Endodermal cell (in vitro differentiated cells): Measurements from ENCODE around the gene STAC2. TPM values are rescaled to one million over a fixed set of nuclear protein-coding genes. Genes with fewer than 3 reads are reported as not detected.

ENCODE experiments used
- DNase-seq: peaks from one replicate; pipeline ENCODE4 v3.0.0-alpha.2; 2017
- H3K27ac ChIP-seq: 2 replicates; pipeline ENCODE4 v1.5.1; 2013; ENCODE audit warnings: mild to moderate bottlenecking, low read depth, low read length, moderate library complexity
- H3K27me3 ChIP-seq: 2 replicates; pipeline ENCODE4 v1.6.1; 2013; ENCODE audit warnings: mild to moderate bottlenecking, low read length, moderate library complexity; ENCODE audit not compliant: insufficient read depth, control insufficient read depth, poor library complexity, severe bottlenecking
- H3K36me3 ChIP-seq: 2 replicates; pipeline ENCODE4 v1.7.0; 2013; ENCODE audit warnings: mild to moderate bottlenecking, low read length, moderate library complexity; ENCODE audit not compliant: control insufficient read depth, insufficient read depth
- H3K4me1 ChIP-seq: one replicate; pipeline ENCODE4 v1.7.0; 2013; ENCODE audit warnings: low read length; ENCODE audit not compliant: control insufficient read depth, insufficient read depth
- H3K4me3 ChIP-seq: 2 replicates; pipeline ENCODE4 v1.5.1; 2013; ENCODE audit warnings: mild to moderate bottlenecking, low read length, moderate library complexity
- H3K9ac ChIP-seq: 2 replicates; pipeline ENCODE4 v1.6.1; 2013; ENCODE audit warnings: mild to moderate bottlenecking, low read length, moderate library complexity; ENCODE audit not compliant: poor library complexity, severe bottlenecking; ENCODE audit errors: extremely low read depth
- H3K9me3 ChIP-seq: 2 replicates; pipeline ENCODE4 v1.6.1; 2013; ENCODE audit warnings: mild to moderate bottlenecking, low read length, moderate library complexity; ENCODE audit not compliant: control insufficient read depth
- H3K27ac Mint-ChIP-seq: 2 replicates; pipeline ENCODE4 v1.8.0; 2020; ENCODE audit warnings: mixed read lengths
- H3K27me3 Mint-ChIP-seq: 2 replicates; pipeline ENCODE4 v1.8.0; 2021; ENCODE audit warnings: mild to moderate bottlenecking, mixed read lengths; ENCODE audit not compliant: insufficient read depth
- H3K36me3 Mint-ChIP-seq: 2 replicates; pipeline ENCODE4 v1.8.0; 2020; ENCODE audit warnings: low read depth, mixed read lengths
- H3K4me1 Mint-ChIP-seq: 2 replicates; pipeline ENCODE4 v1.8.0; 2020; ENCODE audit warnings: mixed read lengths
- H3K4me3 Mint-ChIP-seq: 2 replicates; pipeline ENCODE4 v1.8.0; 2020; ENCODE audit warnings: mild to moderate bottlenecking, moderate library complexity, mixed read lengths
- H3K9me3 Mint-ChIP-seq: 2 replicates; pipeline ENCODE4 v1.8.0; 2020; ENCODE audit warnings: mild to moderate bottlenecking, mixed read lengths
- CTCF ChIP-seq: fragments of 200-600 bp; sonication (generic); conservative IDR thresholded peaks from 2 replicates; pipeline ENCODE4 v1.5.0; 2021; ENCODE audit warnings: antibody characterized with exemption, mild to moderate bottlenecking
- WGBS, 2 experiments: methylation state at CpG; one replicate each; pipeline versions ENCODE4 v1.1.5 to v1.1.7; 2013; ENCODE audit warnings: missing lambda C conversion rate in 2 of 2, mixed read lengths in 1 of 2; ENCODE audit not compliant: insufficient coverage in 1 of 2, insufficient read length in 1 of 2; 5-methylcytosine and 5-hydroxymethylcytosine counted together
- total RNA-seq, 2 donors: library from RNA; stranded (reverse); fragmentation: NEBNext Ultra II Directional in 1 of 2; extraction: Animal tissue kit (Norgen Biotek cat#: 25700) in 1 of 2; gene quantifications; 2 replicates in 1 of 2; 3 replicates in 1 of 2; pipeline ENCODE4 v1.2.1, GENCODE V29; 2021

Gene STAC2
- total RNA-seq, 2 donors from 2014 or later, result 0.35 to 0.46 TPM

GRCh38 chr17:39244600-39245570 is 19.1 kb upstream of the STAC2 start:
- no peak overlapping the region for H3K4me3 ChIP-seq
- no peak overlapping the region for H3K4me3 Mint-ChIP-seq

GRCh38 chr17:39244016-39244599 is 18.4 kb upstream of the STAC2 start:
- Histone ChIP-seq H3K9me3 (no peaks in the 10 kb centered on the region), H3K9ac (no peak overlapping the region), H3K27ac (no peak overlapping the region), H3K27me3 (no peaks in the 10 kb centered on the region), H3K4me1 (no peaks in the 10 kb centered on the region), H3K4me3 (no peak overlapping the region), H3K36me3 (no peaks in the 10 kb centered on the region)
- peak; percentile 79 for DNase-seq
- H3K9me3 Mint-ChIP-seq, result no peaks in the 10 kb centered on the region
- TF ChIP-seq CTCF, result no peak
- 73 to 81% methylated on average over 4 to 11 of the region's 11 CpGs for WGBS, 2 experiments
- H3K4me1 Mint-ChIP-seq, result peaks cover 18% of the 10 kb centered on the region
- no peak overlapping the region for H3K4me3 Mint-ChIP-seq
- H3K27ac Mint-ChIP-seq, result no peak overlapping the region
- H3K27me3 Mint-ChIP-seq, result peaks cover 4% of the 10 kb centered on the region
- no peaks in the 10 kb centered on the region for H3K36me3 Mint-ChIP-seq

More at GRCh38 chr17:39244600-39245570, 19.1 kb upstream of the STAC2 start:
- H3K9me3 Mint-ChIP-seq, result no peaks in the 10 kb centered on the region
- Histone ChIP-seq H3K36me3 (no peaks in the 10 kb centered on the region), H3K9ac (no peak overlapping the region), H3K9me3 (no peaks in the 10 kb centered on the region), H3K4me1 (no peaks in the 10 kb centered on the region), H3K27me3 (no peaks in the 10 kb centered on the region), H3K27ac (no peak overlapping the region)
- no peaks in the 10 kb centered on the region for H3K27me3 Mint-ChIP-seq
- 14 to 53% methylated on average over 2 to 6 of the region's 6 CpGs for WGBS, 2 experiments
- peak; percentile 97 for TF ChIP-seq CTCF
- H3K27ac Mint-ChIP-seq, result no peak overlapping the region
- no peaks in the 10 kb centered on the region for H3K36me3 Mint-ChIP-seq
- H3K4me1 Mint-ChIP-seq, result peaks cover 17% of the 10 kb centered on the region
- peak; percentile 100 for DNase-seq

- no peaks in the 10 kb centered on the region for H3K4me1 ChIP-seq
- 83 to 91% methylated on average over 8 of the region's 8 CpGs for WGBS, 2 experiments
- H3K27ac ChIP-seq, result no peak overlapping the region
- peak; percentile 54 for DNase-seq
- no peak overlapping the region for H3K9ac ChIP-seq
- H3K9me3 ChIP-seq, result no peaks in the 10 kb centered on the region
- H3K27me3 ChIP-seq, result no peaks in the 10 kb centered on the region
- no peak overlapping the region for H3K27ac Mint-ChIP-seq
- H3K4me3 Mint-ChIP-seq, result no peak overlapping the region
- H3K36me3 ChIP-seq, result no peaks in the 10 kb centered on the region
- H3K36me3 Mint-ChIP-seq, result no peaks in the 10 kb centered on the region
- H3K27me3 Mint-ChIP-seq, result peaks cover 4% of the 10 kb centered on the region
- no peak for TF ChIP-seq CTCF
- peaks cover 18% of the 10 kb centered on the region for H3K4me1 Mint-ChIP-seq
- H3K9me3 Mint-ChIP-seq, result no peaks in the 10 kb centered on the region
- H3K4me3 ChIP-seq, result no peak overlapping the region
These were observed 17.4 kb upstream of the STAC2 start for GRCh38 chr17:39243155-39243554.
